Measurements from ENCODE around the gene SMG6.

SMG6 gene

DNA sequence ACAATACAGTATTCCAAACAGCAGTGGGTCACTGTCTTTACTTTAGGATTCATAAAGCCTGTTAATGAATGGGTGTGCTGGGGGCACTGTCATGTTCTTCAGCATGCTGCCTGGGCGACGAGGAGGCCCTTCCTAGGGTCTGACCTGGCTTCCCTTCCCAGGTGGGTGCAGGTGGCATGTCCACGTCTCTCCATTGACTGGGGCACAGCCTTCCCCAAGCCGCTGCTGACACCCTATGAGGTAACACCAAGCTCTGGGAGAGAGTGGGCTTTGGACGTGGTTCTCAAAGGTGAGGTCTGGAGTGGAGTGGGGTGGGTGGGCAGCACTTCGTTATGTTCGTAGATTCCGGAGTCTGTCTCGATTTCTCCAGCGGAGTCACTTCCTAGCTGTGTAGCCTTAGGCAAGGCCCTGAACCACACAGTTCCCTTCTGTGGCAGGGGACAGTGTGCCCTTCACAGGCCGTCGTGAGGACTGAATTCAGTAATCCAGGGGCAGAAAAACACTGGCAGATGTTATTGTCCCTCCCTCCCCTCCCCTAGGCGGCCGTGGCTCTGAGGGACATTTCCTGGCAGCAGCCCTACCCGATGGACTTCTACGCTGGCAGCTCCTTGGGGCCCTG, 262.5 kb downstream of the SMG6 start:
- FAIRE-seq, result no peak

DNA sequence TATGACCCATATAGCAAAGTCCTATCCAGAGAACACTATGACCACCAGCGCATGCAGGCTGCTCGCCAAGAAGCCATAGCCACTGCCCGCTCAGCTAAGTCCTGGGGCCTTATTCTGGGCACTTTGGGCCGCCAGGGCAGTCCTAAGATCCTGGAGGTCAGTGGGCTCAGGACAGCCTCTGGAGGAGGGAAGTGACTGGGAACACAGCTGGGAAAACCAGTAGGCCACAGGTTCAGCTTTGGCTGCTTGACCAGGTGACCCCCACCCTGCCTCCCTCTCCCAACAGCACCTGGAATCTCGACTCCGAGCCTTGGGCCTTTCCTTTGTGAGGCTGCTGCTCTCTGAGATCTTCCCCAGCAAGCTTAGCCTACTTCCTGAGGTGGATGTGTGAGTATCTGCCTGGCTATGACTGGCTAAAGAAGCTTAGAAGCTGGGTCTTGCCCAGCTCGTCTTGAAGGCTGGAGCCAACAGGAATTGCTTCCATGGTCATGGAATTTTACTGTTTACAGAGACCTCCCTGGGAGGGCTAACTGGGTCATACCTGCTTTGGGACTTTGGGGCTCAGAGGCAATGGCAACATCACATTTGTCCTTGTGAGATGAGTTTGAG, 263.3 kb downstream of the SMG6 start:
- FAIRE-seq, result no peak

DNA sequence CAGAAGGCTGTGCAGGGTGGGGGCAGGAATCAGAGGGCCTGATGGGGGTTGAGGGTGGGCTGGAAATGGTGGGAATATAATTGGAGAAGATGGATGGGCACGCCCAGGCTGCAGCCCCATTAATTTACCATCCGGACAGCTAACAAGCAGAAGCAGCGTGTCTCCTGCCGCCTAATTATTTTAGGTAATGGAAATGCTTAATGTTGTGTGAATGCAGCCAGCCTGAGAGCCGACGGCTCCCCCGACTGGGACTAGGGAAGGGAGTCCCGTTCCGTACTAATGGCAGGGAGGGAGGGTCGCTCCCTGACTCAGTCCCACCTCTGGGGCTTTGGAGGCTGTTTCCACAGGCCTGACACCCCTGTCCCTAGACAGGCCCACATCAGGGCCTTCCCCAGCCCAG, 266.4 kb downstream of the SMG6 start:
- no peak for FAIRE-seq

DNA sequence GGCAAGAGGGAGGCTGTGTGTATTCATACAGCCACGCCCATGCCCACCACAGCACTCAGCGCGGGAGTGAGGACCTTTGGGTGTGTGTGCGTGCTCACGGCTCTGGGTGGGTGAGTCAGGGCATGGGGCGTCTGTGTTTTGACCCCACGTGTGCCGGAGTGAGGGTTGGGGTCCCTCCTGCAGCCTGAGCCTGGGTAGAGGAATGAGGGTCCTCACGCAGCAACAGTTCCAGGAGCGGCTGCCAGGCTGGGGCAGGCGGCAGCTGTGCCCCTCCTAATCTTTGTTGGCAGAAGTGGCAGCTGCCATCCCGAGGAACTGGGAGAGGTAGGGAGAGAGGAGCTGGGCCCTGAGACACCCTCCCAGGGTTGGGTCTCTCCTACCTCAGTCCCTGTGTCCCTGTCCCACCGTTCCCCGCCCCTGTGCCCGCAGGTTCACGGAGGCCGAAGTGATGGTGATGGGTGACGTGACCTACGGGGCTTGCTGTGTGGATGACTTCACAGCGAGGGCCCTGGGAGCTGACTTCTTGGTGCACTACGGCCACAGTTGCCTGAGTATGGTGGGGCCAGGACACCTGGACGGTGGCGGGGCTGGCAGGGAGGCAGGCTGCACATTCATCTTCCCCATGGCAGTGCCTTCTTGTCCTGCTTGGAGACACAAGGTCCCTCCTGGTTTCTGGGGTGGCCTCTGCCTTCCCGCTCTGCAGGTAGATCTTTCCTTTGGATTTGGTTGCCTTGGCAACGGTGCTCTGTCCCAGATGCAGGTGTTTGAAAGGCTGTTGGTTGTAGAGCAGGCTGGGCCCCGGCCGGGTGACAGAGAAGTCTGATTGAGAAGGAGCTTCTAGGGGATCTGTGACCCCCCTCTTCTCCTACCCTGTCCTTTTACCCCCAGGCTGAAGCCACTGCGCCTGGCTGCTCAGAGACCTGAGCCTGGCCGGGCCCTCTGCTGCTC, 267.8 kb downstream of the SMG6 start:
- FAIRE-seq, result no peak

DNA sequence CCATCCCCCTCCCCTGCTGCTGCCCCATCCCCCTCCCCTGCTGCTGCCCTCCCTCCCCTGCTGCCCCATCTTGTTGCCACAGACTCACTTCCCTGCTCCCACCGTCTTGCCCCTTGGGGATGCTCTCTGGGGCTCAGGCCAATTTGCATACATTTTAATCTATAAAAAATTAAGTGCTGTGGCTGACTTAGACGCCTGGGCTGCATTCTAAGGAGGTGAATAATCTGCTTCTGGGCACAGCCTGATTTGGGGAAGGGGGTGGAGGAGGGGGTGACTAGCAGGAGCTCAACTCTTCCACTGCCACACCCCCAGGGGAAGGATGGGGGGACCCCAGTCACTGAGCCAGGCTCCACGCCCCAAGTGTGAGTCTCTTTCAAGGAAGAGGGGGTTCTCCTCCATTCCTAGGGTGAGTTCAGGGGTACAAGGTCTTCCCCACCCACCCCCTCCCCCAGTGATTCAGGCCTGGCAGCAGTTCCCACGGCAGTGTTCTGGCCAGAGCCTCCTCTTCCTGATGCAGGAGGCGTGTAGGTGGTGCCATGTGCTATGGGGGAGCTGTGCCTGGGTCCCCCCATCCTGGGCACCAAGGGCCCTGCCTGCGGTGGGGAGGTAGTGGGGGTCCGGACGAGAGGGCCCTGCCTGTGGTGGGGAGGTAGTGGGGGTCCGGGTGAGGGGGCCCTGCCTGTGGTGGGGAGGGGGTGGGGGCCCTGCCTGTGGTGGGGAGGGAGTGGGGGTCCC, 268.6 kb downstream of the SMG6 start:
- no peak for FAIRE-seq

DNA sequence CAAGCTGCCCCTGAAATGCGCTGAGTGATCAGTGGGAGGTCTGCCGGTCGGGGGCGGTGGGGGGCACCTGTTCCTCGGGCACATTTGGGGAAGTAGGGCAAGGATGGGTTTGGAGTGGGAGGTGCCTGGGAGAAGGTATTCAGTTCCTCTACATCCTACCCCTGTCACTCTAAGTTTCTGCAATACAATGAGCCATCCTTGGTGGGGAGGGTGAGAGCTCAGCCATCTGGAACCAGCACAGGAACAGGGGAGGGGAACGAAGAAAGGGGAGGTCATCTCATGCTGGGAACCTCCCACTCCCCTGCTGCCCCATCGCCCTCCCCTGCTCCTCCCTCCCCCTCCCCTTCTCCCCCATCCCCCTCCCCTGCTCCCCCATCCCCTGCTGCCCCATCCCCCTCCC, 269.4 kb downstream of the SMG6 start:
- no peak for FAIRE-seq

DNA sequence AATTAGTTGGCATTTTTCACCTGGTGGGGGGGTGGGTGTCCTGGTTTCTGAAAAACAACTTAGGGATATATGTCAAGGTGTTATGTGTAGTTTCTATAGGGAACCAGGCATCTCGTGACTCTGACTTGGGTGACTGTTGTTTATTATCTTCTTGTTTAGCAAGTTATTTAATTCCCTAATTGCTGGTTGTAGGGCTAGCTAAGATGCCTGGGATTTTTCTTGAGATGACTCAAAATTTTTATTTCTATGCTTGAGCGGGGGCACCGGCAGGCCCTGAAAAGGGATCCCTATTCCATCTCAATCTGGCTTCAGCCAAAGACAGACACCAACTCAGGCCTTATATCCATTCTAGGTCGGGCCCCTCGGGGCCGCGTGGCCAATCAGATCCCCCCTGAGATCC, 270.4 kb downstream of the SMG6 start:
- no peak for FAIRE-seq

DNA sequence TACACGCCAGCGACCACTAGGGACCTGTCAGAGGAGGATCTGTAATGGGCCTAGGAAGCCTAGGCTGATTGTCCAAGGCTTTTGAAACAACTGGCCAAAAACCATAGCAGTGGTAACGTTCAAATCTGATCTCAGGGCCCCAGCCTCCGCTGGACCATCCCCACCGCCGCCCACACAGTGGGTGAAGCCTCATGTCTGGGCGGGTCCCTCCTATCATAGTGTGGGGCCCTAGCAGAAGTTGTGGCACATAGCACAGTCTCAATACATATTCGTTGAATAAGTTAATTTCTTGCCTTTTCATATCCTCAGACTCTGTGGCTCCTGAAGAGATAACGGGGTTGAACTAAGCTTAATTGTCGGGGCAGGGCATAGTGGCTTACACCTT, 272.8 kb downstream of the SMG6 start:
- FAIRE-seq, result no peak

DNA sequence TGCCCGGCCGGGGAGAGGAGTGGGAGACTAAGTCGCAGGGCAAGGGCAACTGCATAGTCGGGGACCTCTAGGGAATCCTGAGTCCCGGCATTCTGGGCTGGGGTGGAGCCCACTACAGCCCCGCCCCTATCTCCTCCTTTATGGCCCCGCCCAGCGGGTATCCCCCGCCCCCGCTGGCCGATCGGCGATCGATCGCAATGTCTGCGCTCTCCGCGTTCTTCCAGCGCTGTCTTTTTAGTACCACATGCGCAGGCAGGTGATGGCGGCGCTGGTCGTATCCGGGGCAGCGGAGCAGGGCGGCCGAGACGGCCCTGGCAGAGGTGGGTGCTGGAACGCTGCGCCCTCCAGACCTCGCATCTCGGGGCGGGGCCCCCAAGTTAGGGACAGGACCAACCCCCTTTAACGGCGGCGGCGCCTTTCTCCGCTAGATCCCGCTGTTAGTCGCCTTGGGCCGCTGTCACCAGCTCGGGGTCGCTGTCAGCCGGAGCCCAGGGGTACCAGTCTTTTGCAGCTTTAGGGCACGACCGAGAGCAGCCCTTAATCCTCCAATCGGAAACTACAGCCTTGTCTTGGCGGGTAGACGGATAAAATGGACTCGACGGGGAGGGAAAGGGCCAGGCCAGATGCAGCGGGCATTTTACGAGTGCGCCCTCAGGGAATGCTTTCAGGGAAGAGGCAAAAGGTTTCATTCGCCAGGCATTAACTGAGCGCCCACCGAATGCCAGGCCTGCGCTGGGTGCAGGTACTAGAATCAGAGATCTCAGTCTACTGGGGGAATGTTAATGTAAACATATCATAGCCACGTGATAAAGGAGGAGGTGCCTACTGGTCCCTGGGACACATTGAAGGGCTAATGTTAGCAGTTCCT, 273.4 kb downstream of the SMG6 start, which contains the start of gene DPH1:
DPH1 (plus strand) TSS at position 243 of the 868 bp plus-strand sequence; CDS start at position 260, 17 bp downstream.
- peak; percentile 79 for FAIRE-seq

DNA sequence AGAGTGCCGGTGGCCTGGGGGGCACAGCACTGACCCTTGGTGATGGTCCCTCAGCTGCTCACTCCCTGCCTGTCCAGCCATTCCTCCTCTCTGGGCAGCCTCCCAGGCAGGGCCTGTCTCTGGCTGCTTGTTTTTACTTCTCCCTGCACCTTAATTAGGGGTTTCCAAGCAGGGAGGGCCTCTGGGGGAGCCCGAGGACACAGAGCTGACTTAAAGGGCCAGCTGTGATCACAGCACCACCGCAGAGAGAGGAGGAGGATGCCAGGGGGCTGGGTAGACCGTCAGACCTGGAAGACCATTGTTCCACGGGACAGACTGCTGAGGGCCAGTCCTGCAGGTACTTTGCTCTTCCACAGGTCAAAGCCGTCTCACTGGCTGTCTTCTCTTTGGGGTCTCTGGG, 274.8 kb downstream of the SMG6 start:
- FAIRE-seq, result no peak

DNA sequence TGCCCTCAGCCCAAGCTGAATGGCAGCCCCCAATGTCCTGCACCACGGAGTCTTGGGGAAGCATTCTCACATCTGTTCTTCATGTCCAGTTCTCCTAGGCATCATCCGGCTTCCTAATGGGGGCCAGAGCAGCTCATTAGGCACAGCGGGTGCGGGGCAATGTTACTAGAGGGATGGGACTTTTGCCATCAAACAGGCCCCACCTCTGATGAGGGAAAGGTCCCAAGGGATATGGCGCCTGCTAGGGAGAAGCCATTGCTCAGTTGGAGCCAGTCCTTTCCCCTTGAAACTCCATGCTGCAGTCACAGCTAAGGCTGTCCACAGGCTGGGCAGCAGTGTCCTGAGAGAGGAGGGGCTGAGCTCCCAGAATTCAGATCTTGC, 275.4 kb downstream of the SMG6 start:
- no peak for FAIRE-seq

DNA sequence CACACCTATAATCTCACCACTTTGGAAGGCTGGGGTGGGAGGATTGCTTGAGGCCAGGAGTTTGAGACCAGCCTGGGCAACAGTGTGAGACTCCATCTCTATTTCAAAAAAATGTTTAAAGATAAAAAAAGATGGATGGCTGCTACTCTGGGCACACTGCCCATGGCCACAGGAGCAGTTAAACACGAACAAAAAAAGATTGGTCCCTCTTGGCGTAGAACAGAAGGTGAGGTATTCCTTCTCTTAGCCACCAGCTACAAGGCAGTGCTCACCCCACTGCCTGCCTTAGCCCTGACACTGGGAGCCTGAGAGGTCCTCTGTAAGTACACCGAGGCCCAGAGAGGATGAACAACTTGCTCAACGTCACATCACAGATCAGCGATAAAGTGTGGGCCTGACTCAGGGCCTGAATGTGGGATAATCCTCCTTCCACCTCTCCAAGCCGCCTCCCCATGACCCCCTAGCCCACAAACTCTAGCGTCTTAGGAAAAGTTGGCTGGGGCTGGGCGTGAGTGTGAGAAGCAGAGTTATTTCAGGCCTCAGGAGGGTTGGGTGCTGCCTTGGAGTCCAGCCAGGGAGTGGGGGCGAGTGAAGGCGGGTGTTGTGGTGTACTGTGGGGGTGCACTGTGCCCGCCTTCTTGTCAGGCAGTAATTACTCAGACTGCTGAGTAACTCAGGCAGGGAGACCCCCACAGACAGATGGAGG, 275.9 kb downstream of the SMG6 start:
- FAIRE-seq, result no peak

DNA sequence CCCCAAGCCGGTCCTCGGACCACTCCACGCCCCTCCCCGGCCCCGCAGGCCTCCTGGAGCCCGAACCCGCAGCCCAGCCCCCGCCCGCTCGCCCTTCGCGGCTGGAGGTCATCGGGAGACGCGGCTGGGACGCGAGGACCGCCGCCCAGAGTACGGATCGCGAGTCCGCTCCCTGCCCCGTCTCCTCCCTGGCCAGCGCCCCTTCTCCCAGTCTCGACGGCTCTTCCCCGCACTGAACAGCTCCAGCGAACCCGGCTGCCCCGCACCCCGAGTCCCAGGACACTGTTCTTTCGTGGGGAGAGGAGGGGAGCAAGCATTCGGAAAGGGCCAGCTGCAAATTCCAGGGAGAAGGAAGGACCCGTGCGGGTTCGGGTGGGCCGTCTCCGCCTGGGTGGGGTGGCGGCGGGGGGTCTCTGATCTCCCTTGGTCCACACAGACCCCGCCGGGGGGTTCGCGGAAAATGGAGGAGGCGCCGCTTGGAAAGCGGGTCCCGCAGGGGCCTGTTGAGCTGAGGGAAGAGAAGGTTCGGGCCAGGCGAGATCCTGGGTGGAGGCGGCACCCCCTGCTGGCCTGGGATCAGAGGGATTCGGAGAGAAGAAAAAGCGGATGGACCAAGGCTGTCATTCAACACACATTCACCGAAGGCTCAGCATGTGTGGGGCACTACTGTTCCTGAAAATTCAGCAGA, 277.8 kb downstream of the SMG6 start:
- FAIRE-seq, result no peak

DNA sequence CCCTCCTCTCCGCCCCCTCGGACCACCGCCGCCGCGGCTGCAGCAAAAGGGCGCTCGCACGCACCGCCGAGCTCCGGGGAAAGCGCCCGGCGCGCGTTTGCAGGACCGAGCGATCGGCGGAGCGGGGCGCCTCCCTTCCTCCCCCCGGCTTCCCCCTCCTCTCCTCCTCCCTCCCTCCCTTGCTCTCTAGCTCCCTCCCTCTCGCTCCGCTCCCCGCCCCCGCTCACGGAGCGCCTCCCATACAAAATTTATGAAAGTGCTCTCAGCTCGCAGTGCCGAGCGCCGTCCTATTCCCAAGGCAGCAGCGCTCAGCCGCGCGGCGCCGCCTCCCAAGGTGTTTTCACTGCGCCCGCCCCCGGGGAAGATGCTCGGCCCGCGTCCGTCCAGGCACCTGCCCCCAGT, 278.4 kb downstream of the SMG6 start, which contains the start of gene RTN4RL1:
RTN4RL1 (minus strand) TSS at position 115 of the 402 bp plus-strand sequence. CDS start 469 bp downstream, outside the sequence.
- no peak for FAIRE-seq

DNA sequence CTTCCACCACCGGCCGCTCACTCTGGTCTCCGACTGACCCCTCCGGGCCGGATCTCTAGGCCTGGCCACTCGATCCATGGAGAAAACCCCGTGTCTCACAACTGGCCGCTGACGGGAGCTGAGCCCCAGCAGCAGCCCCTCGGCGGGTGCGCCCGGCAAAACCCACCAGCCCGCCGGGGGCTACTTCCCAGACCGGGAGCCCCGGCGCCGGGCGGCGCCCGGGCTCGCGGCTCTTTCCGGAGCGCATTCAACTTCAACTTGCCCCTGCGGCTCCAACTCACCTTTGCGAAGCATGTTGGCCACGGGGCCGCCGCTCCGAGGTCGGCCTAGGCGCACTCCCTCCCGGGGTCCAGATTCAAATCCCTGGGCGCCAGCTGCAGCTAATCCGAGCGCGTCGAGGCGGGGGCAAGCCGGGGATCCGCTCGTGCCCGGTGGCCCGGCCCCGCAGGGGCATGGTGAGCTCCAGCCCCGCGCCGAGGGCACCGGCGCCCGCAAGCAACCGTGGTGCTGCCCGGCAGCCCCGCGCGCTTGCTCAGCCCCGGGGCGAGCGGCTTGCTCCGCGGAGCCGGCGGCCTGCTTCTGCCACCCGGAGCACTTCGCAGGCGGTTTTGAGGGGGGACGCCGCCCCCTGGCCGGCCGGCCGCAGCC, 278.9 kb downstream of the SMG6 start:
- FAIRE-seq, result no peak

DNA sequence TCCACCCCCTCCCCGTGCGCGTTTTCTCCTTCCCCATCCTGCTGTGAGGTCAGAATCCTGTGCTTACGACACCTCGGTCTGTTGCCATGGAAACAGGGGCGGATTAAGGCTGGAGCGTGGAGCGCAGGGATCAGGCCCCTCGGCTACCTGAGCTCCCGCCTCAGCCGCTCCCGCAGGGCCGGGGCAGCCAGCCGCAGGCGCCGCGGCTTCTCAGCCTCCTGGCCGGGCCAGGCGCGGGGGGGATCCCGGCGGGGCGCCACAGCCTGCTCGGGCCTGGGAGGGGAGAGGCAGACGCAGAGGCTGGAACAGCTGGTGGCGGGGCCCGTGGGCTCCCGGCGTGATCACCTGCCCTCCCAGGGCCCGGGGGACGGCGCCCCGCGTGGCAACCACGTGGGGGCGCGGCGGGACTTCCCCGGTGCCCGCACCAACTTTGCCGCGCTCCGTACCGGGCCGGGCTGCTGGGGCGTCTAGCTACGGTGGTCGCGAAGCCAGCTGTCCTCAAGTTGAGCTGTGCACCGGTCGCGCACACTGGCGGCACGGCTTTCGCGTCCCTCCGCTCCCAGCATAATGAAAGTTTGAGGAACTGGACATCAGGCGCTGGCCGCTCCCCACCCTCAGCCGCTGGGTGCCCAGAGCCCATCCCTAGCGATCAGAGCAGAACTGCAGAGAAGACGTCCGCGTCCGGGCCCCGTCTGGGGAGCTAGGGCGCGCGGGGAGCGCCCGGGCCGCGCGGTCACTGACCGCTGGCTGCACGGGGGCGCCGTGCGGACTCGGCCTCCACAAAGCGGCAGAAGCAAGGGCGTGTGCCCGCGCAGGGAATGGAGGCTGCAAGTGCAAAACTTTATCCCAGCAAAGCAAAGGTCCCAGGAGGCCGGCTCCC, 279.7 kb downstream of the SMG6 start:
- FAIRE-seq, result no peak

DNA sequence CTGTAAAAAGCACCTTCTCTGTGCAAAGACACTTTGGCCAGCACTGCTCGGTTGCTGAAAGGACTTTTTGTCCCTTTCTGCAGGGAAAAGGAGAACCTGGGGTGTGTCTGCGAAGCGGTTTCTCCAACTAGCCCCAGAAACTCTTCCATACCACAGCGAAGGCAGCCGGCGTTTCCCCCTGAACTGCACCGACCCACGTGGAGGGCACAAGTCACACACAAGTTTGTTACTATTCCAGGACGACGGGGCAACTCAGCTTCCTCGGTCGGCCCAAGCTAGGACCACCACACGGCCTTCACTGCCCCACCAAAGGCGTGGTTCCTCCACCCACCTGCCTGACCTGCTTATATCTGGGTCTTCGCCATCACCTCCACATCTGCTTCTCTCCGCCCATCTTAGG, 280.3 kb downstream of the SMG6 start:
- FAIRE-seq, result no peak

DNA sequence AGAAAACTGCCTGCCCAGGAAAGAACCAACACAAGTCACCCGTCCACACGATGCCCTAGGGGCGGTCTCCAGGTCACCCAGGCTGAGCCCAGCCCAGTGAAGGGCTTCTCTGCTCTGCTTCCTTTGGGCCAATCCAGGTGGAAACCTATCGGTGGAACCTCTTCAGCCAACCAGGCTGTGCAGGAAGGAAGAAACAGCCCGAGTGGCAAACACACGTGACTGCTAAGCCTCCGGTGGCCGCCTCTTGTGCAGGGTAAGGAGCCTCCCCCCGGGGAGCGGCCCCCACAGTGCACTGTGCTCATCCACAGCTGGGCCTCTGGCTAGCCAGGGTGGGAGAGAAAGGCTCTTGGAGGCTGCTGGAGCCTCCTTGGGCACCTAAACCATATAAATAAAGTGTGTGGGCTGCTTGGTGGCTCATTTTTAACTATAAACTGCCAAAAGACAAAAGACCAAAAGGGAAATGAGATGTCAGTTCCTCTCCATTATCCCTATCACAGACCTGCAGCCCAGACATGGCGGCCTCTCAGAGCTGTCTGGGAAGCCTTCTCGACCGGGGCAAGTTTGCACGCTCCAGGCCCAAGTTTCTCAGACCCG, 280.8 kb downstream of the SMG6 start:
- FAIRE-seq, result no peak

DNA sequence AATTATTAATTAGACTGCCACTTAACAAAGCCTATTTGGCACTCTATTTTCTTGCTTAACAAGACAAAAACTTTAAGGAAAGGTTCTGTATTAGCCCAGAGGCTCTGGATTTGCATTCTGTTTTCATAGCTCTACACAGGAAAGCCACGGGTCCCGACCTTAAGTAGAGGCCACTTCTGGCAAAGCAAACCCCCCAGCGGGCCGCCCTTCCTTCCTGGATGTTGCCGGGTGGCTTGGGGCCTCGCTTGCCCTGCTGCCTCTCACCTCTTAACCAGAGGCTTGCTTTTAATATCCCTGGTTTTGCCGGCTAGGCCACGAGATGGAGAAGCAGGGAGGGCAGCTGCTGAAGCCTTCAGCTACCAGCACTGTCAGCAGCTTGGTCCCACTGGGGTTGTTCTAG, 282.9 kb downstream of the SMG6 start:
- no peak for FAIRE-seq
